ENCODE measurements around the gene COPS8.

COPS8 gene

GRCh38 chr2:237143118-237143517 lies 57.4 kb downstream of the COPS8 start:
- no peak for DNase-seq
- no peak overlapping the region for H3K27ac Mint-ChIP-seq
- ATAC-seq, result no peak
- no peak overlapping the region for H3K4me3 Mint-ChIP-seq
- H3K36me3 Mint-ChIP-seq (ENCODE audit: low read depth), result peaks cover 24% of the 10 kb centered on the region
- peaks cover 26% of the 10 kb centered on the region for H3K9me3 Mint-ChIP-seq
- H3K4me1 Mint-ChIP-seq, result peaks cover 11% of the 10 kb centered on the region
- peaks cover 4% of the 10 kb centered on the region for H3K27me3 Mint-ChIP-seq

- Mint-ChIP-seq H3K4me3 (no peak overlapping the region), H3K27me3 (peaks cover 4% of the 10 kb centered on the region), H3K4me1 (peaks cover 18% of the 10 kb centered on the region), H3K36me3 (ENCODE audit: low read depth) (peaks cover 26% of the 10 kb centered on the region), H3K27ac (no peak overlapping the region), H3K9me3 (peaks cover 32% of the 10 kb centered on the region)
- DNase-seq (no peak), ATAC-seq (no peak)
These were observed 58.2 kb downstream of the COPS8 start for GRCh38 chr2:237143676-237144440.

GRCh38 chr2:237144516-237144915 lies 58.8 kb downstream of the COPS8 start:
- Mint-ChIP-seq H3K27ac (no peak overlapping the region), H3K9me3 (peaks cover 32% of the 10 kb centered on the region), H3K4me1 (peaks cover 25% of the 10 kb centered on the region), H3K27me3 (peaks cover 4% of the 10 kb centered on the region), H3K36me3 (ENCODE audit: low read depth) (peaks cover 31% of the 10 kb centered on the region), H3K4me3 (no peak overlapping the region)
- DNase-seq, result no peak
- no peak for ATAC-seq

- H3K4me1 Mint-ChIP-seq, result peaks cover 27% of the 10 kb centered on the region
- peaks cover 31% of the 10 kb centered on the region for H3K36me3 Mint-ChIP-seq (ENCODE audit: low read depth)
- H3K4me3 Mint-ChIP-seq, result no peak overlapping the region
- no peak overlapping the region for H3K27ac Mint-ChIP-seq
- peaks cover 32% of the 10 kb centered on the region for H3K9me3 Mint-ChIP-seq
- DNase-seq, result no peak
- H3K27me3 Mint-ChIP-seq, result peaks cover 8% of the 10 kb centered on the region
- no peak for ATAC-seq
These were observed 61.6 kb downstream of the COPS8 start for GRCh38 chr2:237147317-237147716.

DNA sequence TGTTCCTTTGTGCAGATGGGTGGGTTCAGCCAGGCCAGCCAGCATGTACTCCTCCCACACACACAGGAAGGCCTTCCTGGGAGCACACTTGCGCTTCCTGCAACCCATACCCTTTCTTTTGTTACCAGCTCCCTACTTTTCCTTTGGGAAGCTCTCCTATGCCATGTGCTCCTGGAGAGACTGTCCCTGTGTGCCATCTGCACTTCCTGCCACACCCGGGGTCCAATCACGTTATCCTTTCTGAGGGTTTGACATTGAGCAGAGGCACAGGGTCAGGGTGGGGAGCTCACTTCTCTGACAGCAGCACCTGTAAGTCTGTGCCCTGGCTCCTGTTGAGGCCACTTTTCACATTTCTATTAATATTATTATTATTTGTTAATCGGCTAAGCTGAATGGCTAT lies 62.9 kb downstream of the COPS8 start:
- Mint-ChIP-seq H3K4me3 (no peak overlapping the region), H3K36me3 (ENCODE audit: low read depth) (peaks cover 31% of the 10 kb centered on the region), H3K27ac (peak overlapping the region; percentile 82), H3K4me1 (peaks cover 31% of the 10 kb centered on the region), H3K27me3 (peaks cover 8% of the 10 kb centered on the region), H3K9me3 (peaks cover 32% of the 10 kb centered on the region)
- DNase-seq (no peak), ATAC-seq (no peak)

DNA sequence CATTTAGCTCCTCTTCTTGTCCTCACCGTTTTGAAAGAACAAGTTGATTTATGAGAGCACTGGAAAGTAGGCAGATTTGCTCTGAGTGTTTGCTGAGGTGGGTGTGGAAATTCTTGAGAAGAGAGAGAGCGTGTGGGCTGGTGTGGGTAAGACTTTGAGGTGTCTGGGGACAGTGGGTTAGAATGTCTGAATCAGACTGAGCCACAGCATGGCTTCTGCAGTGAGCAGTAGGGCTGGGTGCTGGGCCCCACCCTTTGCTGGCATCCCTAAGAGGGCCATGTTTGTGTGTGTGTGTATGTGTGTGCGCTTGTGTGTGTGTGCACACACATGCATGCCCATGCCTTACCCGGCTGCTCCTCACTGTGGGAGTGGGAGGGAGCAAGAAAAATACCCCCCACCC lies 63.7 kb downstream of the COPS8 start:
- peak; percentile 98 for ATAC-seq

More for the DNA sequence above, 63.7 kb downstream of the COPS8 start:
- Mint-ChIP-seq H3K4me3 (peak overlapping the region; percentile 57), H3K4me1 (peaks cover 39% of the 10 kb centered on the region), H3K9me3 (peaks cover 30% of the 10 kb centered on the region), H3K36me3 (ENCODE audit: low read depth) (peaks cover 28% of the 10 kb centered on the region), H3K27me3 (peaks cover 4% of the 10 kb centered on the region), H3K27ac (peak overlapping the region; percentile 90)
- DNase-seq, result peak; percentile 55
